T-helper 2 cell (primary cell): ENCODE results near the gene ACACA.
A peak's percentile ranks its signal among the peaks of the same experiment; 100 is the strongest.

ENCODE experiments used
- DNase-seq, 5 experiments: peaks; one replicate each; pipeline versions ENCODE4 v3.0.0 to v3.0.0-alpha.2; 2012 to 2022

Gene ACACA

GRCh38 chr17:37286430-37286829 lies 120.2 kb downstream of the ACACA start:
- DNase-seq, result no peak

- peak in 1 of 5 experiments; percentile 36 for DNase-seq
Measured at GRCh38 chr17:37284191-37284590, 122.4 kb downstream of the ACACA start.

- no peak for DNase-seq
Measured at GRCh38 chr17:37283414-37283961, 123.1 kb downstream of the ACACA start.

- no peak for DNase-seq
Measured at GRCh38 chr17:37280841-37281240, 125.8 kb downstream of the ACACA start.

- DNase-seq, result no peak
Measured at GRCh38 chr17:37278247-37278894, 128.3 kb downstream of the ACACA start.

GRCh38 chr17:37276475-37276874 lies 130.2 kb downstream of the ACACA start:
- DNase-seq, result no peak

- no peak for DNase-seq
Measured at GRCh38 chr17:37274461-37274860, 132.2 kb downstream of the ACACA start.

GRCh38 chr17:37273409-37274051 lies 133.1 kb downstream of the ACACA start:
- DNase-seq, result peak in 1 of 5 experiments; percentile 22

- no peak for DNase-seq
Measured at GRCh38 chr17:37265446-37266173, 141.0 kb downstream of the ACACA start.

GRCh38 chr17:37261286-37261685 lies 145.3 kb downstream of the ACACA start:
- no peak for DNase-seq

- no peak for DNase-seq
Measured at GRCh38 chr17:37259030-37259735, 147.5 kb downstream of the ACACA start.

GRCh38 chr17:37256627-37257026 lies 150.0 kb downstream of the ACACA start:
- DNase-seq, result no peak

GRCh38 chr17:37255432-37255831 lies 151.2 kb downstream of the ACACA start:
- DNase-seq, result no peak

GRCh38 chr17:37247825-37248224 lies 158.8 kb downstream of the ACACA start:
- DNase-seq, result no peak

- DNase-seq, result no peak
Measured at GRCh38 chr17:37246085-37246484, 160.6 kb downstream of the ACACA start.

- no peak for DNase-seq
Measured at GRCh38 chr17:37240381-37240780, 166.3 kb downstream of the ACACA start.

- peak in 1 of 5 experiments; percentile 32 for DNase-seq
Measured at GRCh38 chr17:37239690-37240334, 166.8 kb downstream of the ACACA start.

- no peak for DNase-seq
Measured at GRCh38 chr17:37234106-37234505, 172.5 kb downstream of the ACACA start.

GRCh38 chr17:37233036-37233435 lies 173.6 kb downstream of the ACACA start:
- DNase-seq, result no peak

GRCh38 chr17:37231887-37232286 lies 174.7 kb downstream of the ACACA start:
- no peak for DNase-seq

- DNase-seq, result no peak
Measured at GRCh38 chr17:37230633-37231032, 176.0 kb downstream of the ACACA start.

- DNase-seq, result no peak
Measured at GRCh38 chr17:37225465-37225864, 181.2 kb downstream of the ACACA start.
